Measurements from ENCODE around the gene XPNPEP2.

XPNPEP2 gene

DNA sequence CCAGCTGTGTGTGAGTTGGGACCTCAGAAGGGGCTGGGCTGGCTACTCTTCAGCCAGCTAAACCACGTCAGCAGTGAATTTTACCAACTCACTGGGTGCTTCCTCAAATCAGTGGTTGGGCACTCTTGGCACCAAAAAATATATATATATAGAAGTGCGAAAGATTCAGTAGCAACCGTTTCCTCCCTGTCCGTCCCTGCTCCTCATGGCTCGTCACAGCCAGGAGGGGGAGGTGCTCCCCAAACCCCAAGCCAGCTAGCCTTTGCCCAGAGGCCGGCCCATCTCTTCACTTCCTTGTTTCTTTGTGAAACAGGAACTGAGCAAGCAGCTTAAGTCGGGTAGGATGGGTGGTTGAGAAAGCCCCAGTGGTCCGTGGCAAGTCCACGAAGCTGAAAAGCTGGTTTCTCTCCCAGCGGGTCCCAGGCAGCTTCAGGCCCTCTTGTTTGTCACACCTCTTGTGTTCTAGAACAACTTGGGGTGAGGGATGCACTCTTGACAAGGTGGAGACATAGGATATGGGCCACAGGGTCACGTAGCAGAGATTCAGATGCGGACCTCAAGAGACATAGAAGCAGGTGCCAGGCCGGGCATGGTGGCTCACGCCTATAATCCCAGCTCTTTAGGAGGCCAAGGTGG, 34.1 kb downstream of the XPNPEP2 start:
- H3K9ac ChIP-seq (ENCODE audit: low read depth, low read length): no peak overlapping the region
- H3K4me3 ChIP-seq (ENCODE audit: low read depth, low read length): no peak overlapping the region
- peaks cover 4% of the 10 kb centered on the region for H3K4me1 ChIP-seq (ENCODE audit: control insufficient read depth, insufficient read depth, low read length)
- no peaks in the 10 kb centered on the region for H3K27me3 ChIP-seq (ENCODE audit: control insufficient read depth, insufficient read depth, low read length)
- H3K9me3 ChIP-seq (ENCODE audit: control insufficient read depth, insufficient read depth, low read length): no peaks in the 10 kb centered on the region
- no peaks in the 10 kb centered on the region for H3K36me3 ChIP-seq (ENCODE audit: control insufficient read depth, insufficient read depth, low read length)

DNA sequence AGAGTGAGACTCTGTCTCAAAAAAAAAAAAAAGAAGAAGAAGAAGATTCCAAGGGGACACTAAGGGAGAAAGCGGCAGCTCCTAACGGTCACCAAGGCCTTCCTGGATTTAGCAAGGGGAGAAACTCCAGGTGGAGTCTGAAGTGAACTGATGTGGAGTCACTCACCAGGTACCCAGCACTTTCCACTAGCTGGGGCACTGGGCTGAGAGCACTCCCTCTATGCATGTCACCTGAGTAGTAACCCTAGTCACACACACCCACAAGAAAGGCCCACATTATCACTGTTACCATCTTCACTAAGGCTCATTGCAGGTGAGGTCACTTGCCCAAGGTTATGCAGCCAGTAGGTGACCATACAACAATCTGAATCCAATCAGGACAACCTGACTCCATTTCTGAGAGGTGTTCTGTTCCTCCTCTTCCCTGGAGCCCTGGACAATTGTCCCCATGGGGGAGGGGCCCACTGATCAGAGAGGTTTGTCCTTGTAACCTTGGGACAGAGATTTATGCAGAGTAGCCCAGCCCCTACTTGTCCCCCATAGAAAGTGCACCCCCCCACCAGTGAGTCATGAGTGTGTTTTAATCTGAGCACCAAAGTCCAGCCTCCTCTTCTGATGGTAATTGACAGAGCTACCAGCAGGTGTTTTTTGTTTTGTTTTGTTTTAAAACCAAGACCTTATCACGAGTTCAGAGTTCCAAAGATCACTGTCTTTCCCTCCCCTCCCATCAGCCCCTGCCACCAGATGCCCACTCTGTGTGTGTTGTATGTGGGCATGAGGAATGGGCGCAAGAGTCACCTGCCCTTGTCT, 35.1 kb downstream of the XPNPEP2 start:
- Histone ChIP-seq H3K9ac (ENCODE audit: low read depth, low read length) (no peak overlapping the region), H3K4me1 (ENCODE audit: control insufficient read depth, insufficient read depth, low read length) (peaks cover 4% of the 10 kb centered on the region), H3K9me3 (ENCODE audit: control insufficient read depth, insufficient read depth, low read length) (no peaks in the 10 kb centered on the region), H3K27me3 (ENCODE audit: control insufficient read depth, insufficient read depth, low read length) (no peaks in the 10 kb centered on the region), H3K4me3 (ENCODE audit: low read depth, low read length) (no peak overlapping the region), H3K36me3 (ENCODE audit: control insufficient read depth, insufficient read depth, low read length) (no peaks in the 10 kb centered on the region)

DNA sequence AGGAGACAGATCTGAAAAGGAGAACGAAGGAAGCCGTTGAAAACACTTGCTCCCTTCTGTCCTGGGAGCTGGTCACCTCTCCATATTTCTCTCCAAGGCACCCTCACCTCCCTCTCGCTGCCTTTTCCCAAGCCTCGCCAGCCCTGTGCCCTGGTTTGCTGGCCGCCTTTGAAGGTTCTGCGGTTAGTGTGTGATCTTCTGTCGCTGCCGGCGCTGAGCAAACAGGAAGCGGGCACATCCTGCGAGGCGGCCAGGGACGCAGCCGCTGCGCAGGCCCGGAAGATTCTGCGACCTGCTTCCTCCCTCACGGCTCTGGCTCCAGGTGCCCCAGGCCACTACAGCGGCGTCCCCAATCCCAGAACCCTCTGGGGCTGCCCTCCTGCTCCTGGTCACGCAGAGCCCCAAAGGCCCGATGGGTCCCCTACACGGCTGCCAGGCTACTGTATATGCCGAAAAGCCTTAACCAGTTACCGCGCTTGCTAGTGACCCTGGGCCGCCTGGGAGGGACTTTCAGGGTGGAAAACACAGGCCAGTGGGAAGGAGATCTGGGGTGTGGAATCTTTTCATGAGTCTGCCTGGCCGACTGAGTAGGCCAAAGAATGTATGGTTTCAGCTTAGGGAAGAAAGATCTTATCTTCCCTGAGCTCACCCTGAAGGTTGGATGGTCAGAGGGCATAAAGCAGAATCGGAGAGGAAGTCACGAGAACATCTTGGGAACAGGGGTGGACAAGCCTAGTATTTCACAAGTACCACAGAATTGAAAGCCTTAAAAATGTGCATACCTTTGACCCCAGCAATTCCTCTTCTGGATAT, 38.6 kb downstream of the XPNPEP2 start:
- H3K4me1 ChIP-seq (ENCODE audit: control insufficient read depth, insufficient read depth, low read length): peaks cover 5% of the 10 kb centered on the region
- no peak overlapping the region for H3K9ac ChIP-seq (ENCODE audit: low read depth, low read length)
- H3K4me3 ChIP-seq (ENCODE audit: low read depth, low read length): no peak overlapping the region
- H3K36me3 ChIP-seq (ENCODE audit: control insufficient read depth, insufficient read depth, low read length): no peaks in the 10 kb centered on the region
- H3K9me3 ChIP-seq (ENCODE audit: control insufficient read depth, insufficient read depth, low read length): no peaks in the 10 kb centered on the region
- H3K27me3 ChIP-seq (ENCODE audit: control insufficient read depth, insufficient read depth, low read length): no peaks in the 10 kb centered on the region

DNA sequence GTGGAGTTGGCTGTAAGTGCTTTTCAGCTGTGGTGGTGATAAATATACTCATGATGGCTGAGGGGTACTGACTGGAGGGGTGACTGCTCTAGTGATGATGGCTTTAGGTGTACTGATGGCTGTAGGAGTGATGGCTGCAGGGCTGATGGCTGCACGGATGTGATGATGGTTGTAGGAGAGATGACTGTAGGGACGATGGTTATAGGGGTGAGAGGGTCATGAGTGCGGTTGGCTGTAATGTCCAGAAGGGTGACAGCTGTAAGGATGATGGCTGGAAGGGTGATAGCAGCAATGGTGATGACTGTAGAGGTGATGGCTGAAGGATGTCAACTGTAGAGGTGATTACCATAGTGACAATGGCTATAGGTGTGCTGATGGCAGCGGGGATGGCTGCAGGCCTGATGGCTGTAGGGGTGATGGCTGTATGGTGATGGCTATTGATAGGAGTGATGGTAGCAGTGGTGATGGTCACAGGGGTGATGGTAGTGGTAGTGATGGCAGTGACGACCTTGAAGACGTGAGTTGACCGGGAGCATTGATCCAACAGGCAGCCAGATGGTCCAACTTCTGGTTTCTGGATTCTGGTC, 40.4 kb downstream of the XPNPEP2 start:
- no peak overlapping the region for H3K9ac ChIP-seq (ENCODE audit: low read depth, low read length)
- H3K9me3 ChIP-seq (ENCODE audit: control insufficient read depth, insufficient read depth, low read length): no peaks in the 10 kb centered on the region
- peaks cover 2% of the 10 kb centered on the region for H3K4me1 ChIP-seq (ENCODE audit: control insufficient read depth, insufficient read depth, low read length)

DNA sequence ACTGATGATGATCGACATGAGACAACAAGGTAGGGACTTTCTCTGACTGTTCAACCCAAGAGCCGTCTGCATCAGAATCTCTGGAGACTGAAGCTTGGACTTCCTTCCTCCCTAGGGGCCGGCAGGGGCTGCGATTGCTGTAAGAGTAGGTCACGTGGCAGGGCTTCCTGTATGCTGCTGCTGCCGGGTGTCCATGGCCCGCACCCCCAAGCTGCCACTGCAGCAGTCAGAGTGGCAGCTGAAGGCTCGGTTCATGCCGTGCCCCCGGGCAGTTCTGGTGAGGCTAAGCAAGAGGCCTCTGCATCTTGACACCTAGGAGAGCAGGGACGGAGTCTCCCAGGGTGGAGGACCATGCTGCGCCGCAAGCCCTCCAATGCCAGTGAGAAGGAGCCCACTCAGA, 41.0 kb downstream of the XPNPEP2 start, which contains the start of gene SASH3:
TSS of gene SASH3 (plus strand) at position 203 of the 400 bp plus-strand sequence. CDS start at position 352, 149 bp downstream.
- Histone ChIP-seq H3K9ac (ENCODE audit: low read depth, low read length) (no peak within 1 kb of the TSS), H3K4me3 (ENCODE audit: low read depth, low read length) (no peak within 1 kb of the TSS), H3K27me3 (ENCODE audit: control insufficient read depth, insufficient read depth, low read length) (no peaks in the 10 kb centered on the region), H3K9me3 (ENCODE audit: control insufficient read depth, insufficient read depth, low read length) (no peaks in the 10 kb centered on the region), H3K36me3 (ENCODE audit: control insufficient read depth, insufficient read depth, low read length) (no peaks in the 10 kb centered on the region), H3K4me1 (ENCODE audit: control insufficient read depth, insufficient read depth, low read length) (peaks cover 2% of the 10 kb centered on the region)

More for the DNA sequence above, 40.4 kb downstream of the XPNPEP2 start:
- H3K4me3 ChIP-seq (ENCODE audit: low read depth, low read length): no peak overlapping the region
- H3K36me3 ChIP-seq (ENCODE audit: control insufficient read depth, insufficient read depth, low read length): no peaks in the 10 kb centered on the region
- no peaks in the 10 kb centered on the region for H3K27me3 ChIP-seq (ENCODE audit: control insufficient read depth, insufficient read depth, low read length)

DNA sequence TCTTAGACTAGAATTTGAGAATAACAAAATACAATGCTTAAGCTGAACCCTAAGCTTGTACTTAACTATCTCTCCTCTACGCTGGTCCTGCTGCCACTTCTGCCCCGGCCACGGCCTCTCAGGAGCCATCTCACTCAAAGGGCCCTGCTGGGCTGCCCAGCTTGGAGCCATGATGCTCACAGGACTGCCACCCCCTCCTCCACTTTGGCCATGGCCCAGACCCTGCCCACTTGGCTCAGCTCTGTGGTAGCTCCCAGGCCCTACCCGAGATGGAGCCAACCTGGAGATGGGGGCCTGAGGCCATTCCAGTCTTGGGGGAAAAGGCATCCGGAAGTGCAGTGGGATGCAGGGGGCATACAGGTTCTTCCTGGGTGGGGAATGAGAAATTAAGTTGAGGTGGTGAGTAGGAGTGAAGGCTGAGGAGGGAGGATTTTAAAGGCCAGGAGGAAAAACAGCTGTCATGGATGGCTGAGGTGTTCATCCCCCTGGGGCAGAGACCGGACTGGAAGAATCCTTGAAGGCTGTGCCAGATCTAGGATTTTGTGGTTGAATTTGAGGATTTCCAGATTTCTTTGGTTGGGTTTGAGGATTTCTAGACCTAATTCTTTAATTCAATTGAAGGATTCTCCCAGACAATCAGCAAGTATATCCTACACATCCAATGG, 41.8 kb downstream of the XPNPEP2 start:
- Histone ChIP-seq H3K27me3 (ENCODE audit: control insufficient read depth, insufficient read depth, low read length) (no peaks in the 10 kb centered on the region), H3K36me3 (ENCODE audit: control insufficient read depth, insufficient read depth, low read length) (no peaks in the 10 kb centered on the region), H3K9me3 (ENCODE audit: control insufficient read depth, insufficient read depth, low read length) (no peaks in the 10 kb centered on the region), H3K4me3 (ENCODE audit: low read depth, low read length) (no peak overlapping the region), H3K9ac (ENCODE audit: low read depth, low read length) (no peak overlapping the region), H3K4me1 (ENCODE audit: control insufficient read depth, insufficient read depth, low read length) (peaks cover 2% of the 10 kb centered on the region)

DNA sequence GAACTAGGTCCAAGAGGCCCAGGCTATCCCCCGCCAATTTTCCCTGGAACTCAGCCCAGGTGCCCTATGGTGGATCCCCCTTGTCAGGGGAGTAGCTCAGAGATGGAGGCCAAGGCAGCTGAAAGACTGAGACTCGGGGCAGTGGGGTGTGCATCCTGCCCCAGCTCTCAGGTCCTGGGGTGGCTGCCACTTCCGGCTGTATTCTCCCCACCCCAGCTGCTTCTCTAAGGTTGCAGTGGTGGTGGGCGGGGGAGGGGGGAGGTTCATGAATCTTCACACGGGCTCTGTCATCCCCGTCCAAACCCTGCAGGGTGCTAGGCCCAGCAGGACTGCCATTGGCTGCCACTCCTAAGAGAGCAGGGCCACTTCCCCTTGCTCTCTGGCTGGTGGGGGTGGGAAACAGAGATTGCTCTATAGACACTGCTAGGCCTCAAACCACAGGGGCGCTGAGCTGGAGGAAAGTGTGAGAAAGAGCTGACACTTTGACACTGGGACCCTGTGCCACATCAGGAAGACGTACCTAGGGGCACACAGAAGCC, 42.4 kb downstream of the XPNPEP2 start:
- Histone ChIP-seq H3K9me3 (ENCODE audit: control insufficient read depth, insufficient read depth, low read length) (no peaks in the 10 kb centered on the region), H3K36me3 (ENCODE audit: control insufficient read depth, insufficient read depth, low read length) (no peaks in the 10 kb centered on the region), H3K4me1 (ENCODE audit: control insufficient read depth, insufficient read depth, low read length) (peaks cover 2% of the 10 kb centered on the region), H3K4me3 (ENCODE audit: low read depth, low read length) (no peak overlapping the region), H3K27me3 (ENCODE audit: control insufficient read depth, insufficient read depth, low read length) (no peaks in the 10 kb centered on the region), H3K9ac (ENCODE audit: low read depth, low read length) (no peak overlapping the region)

DNA sequence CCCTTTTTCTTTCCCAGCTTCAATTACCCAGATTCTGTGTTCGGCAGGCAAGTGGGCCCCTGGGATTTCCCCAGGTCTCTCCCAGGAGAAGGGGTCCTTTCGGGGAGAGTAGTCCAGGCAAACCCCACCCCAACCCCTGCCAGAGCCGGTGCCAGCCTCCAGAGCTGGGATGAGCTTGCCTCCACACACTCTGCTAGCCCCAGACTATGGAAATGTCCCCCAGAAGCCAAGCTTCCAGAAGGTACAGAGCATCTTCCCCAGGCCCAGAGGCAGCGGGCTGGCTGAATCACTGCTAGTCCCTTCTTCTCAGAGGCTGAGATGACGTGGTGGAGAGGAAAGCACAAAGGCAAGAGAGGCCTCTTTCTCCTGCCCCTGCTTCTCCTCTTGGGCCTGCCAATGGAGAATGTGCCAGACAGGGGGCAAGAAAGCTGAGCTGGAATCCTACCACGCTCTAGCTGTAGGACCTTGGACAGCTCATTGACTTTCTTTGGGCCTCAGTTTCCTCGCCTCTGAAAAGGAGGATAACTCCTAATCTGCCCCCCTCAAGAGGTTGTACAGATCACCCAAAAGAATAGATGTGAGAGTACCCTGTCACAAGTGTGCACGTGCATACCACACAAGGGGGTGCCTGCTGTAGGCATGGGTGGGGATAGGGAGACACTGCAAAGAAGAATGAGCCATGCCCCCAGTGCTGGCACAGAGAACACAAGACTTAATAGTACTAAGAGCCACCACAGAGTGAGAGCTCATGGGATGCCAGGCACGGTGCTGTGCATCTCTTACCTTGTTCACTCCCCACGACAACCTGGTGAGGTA, 43.1 kb downstream of the XPNPEP2 start:
- Histone ChIP-seq H3K9me3 (ENCODE audit: control insufficient read depth, insufficient read depth, low read length) (no peaks in the 10 kb centered on the region), H3K4me1 (ENCODE audit: control insufficient read depth, insufficient read depth, low read length) (peaks cover 2% of the 10 kb centered on the region), H3K9ac (ENCODE audit: low read depth, low read length) (no peak overlapping the region), H3K4me3 (ENCODE audit: low read depth, low read length) (no peak overlapping the region), H3K27me3 (ENCODE audit: control insufficient read depth, insufficient read depth, low read length) (no peaks in the 10 kb centered on the region), H3K36me3 (ENCODE audit: control insufficient read depth, insufficient read depth, low read length) (no peaks in the 10 kb centered on the region)

DNA sequence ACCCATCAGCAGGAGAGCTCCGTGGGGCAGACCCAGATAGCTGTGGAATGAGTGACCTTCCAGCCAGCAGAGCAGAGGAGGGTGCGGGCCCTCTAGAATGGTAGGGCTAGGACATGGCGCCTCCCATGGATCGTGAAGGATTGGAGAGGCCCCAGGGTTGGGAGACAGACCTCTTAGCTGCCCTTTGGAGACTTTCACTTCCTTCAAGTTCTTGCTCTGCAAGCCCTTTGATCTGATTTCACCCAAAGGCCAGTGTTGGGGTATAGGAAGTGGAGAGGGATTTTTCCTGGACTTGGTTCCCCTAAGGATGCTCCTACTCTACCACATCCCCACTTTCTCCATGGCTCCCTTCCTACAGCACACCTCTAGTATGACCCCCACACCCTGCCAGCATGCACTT, 43.9 kb downstream of the XPNPEP2 start:
- no peak overlapping the region for H3K9ac ChIP-seq (ENCODE audit: low read depth, low read length)
- no peak overlapping the region for H3K4me3 ChIP-seq (ENCODE audit: low read depth, low read length)
- peaks cover 2% of the 10 kb centered on the region for H3K4me1 ChIP-seq (ENCODE audit: control insufficient read depth, insufficient read depth, low read length)
- H3K27me3 ChIP-seq (ENCODE audit: control insufficient read depth, insufficient read depth, low read length): no peaks in the 10 kb centered on the region
- H3K9me3 ChIP-seq (ENCODE audit: control insufficient read depth, insufficient read depth, low read length): no peaks in the 10 kb centered on the region
- no peaks in the 10 kb centered on the region for H3K36me3 ChIP-seq (ENCODE audit: control insufficient read depth, insufficient read depth, low read length)

DNA sequence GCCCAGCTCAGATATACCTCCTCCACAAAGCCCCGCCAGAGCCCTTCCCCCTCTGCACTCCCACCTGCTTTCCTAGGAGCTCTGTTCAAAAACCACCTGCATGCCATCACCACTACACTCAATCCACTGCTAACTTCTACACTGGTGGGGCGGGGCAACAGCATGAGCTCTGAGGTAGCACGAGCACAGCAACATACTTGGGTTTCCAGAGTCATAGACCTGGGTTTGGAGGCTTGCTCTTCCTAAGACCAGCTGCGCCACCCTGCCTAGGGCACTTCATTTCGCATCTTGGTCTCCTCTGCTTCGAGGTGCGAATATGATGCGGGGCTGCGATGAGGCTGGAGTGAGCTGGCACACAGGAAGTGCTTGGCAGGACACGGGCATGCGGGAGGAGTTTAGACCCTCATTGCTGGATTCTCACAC, 44.5 kb downstream of the XPNPEP2 start:
- no peaks in the 10 kb centered on the region for H3K27me3 ChIP-seq (ENCODE audit: control insufficient read depth, insufficient read depth, low read length)
- H3K4me3 ChIP-seq (ENCODE audit: low read depth, low read length): no peak overlapping the region
- no peaks in the 10 kb centered on the region for H3K36me3 ChIP-seq (ENCODE audit: control insufficient read depth, insufficient read depth, low read length)
- H3K4me1 ChIP-seq (ENCODE audit: control insufficient read depth, insufficient read depth, low read length): peaks cover 2% of the 10 kb centered on the region
- no peaks in the 10 kb centered on the region for H3K9me3 ChIP-seq (ENCODE audit: control insufficient read depth, insufficient read depth, low read length)
- H3K9ac ChIP-seq (ENCODE audit: low read depth, low read length): no peak overlapping the region

Measured in iPS-15b (cell line).